GM12891 (cell line): ENCODE results near the gene C11orf97.

Experiments
- POLR2A ChIP-seq: IDR thresholded peaks from 2 replicates; pipeline ENCODE4 v1.6.1; 2011; ENCODE audit warnings: low read depth, low read length, control low read depth
- POLR2AphosphoS5 ChIP-seq: IDR thresholded peaks from 2 replicates; pipeline ENCODE4 v1.6.1; 2011; ENCODE audit warnings: low read depth, low read length, control low read depth
- TAF1 ChIP-seq: IDR thresholded peaks from 2 replicates; pipeline ENCODE4 v1.6.1; 2011; ENCODE audit warnings: low read depth, low read length, control low read depth

DNA sequence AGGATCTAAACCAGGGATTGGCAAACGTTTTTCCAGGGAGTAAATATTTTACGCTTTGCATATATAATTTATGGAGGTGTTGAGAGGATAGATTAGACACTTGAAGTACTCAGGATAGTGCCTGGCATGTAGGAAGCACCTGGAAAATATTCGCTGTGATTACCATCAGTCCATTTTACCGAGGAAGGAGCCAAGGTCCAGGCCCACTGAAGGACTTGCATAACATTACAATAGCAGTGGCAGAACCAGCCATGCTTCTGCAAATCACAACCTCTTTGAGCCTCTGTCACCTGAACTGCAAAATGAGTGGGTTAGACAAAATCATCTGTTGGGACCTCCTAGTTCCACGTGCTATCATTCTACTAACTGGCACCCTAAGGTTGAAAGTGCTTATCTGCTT lies 36.9 kb downstream of the C11orf97 start:
- TF ChIP-seq POLR2AphosphoS5 (no peak), POLR2A (no peak), TAF1 (no peak)
